ENCODE results near the gene CD27. TPM values are rescaled to one million over a fixed set of nuclear protein-coding genes. Genes with fewer than 3 reads are reported as not detected.
A peak's percentile ranks its signal among the peaks of the same experiment; 100 is the strongest.

Gene CD27
- total RNA-seq, 2 experiments from 2014 or later, result 36.5 to 39.3 TPM

GRCh38 chr12:6435961-6436715, 8.6 kb upstream of the CD27 start:
- H3K27me3 Mint-ChIP-seq, result no peaks in the 10 kb centered on the region
- peaks cover 3% of the 10 kb centered on the region for H3K36me3 Mint-ChIP-seq
- POLR2A ChIA-PET, result interaction anchor here (2.1 kb wide), 1 partner anchor 16 kb away, joined by 13 read pairs; the partner anchor contains the start of gene TAPBPL
- intact Hi-C loops (cut with micrococcal nuclease), result no loop called here
- CTCF ChIA-PET, result interaction anchor here (0.6 to 1.5 kb wide), 4 partner anchors 9 to 608 kb away, joined by 3 to 4 read pairs (median 3); no protein-coding TSS in a partner anchor
- H3K9me3 Mint-ChIP-seq, result no peaks in the 10 kb centered on the region
- no peak overlapping the region for H3K27ac Mint-ChIP-seq
- H3K4me3 Mint-ChIP-seq, result no peak overlapping the region
- H3K4me1 Mint-ChIP-seq (ENCODE audit: low read depth), result peaks cover 46% of the 10 kb centered on the region
- DNase-seq, result peak; percentile 22

- Mint-ChIP-seq H3K4me3 (no peak overlapping the region), H3K4me1 (ENCODE audit: low read depth) (peaks cover 49% of the 10 kb centered on the region), H3K36me3 (peaks cover 7% of the 10 kb centered on the region), H3K9me3 (no peaks in the 10 kb centered on the region), H3K27me3 (no peaks in the 10 kb centered on the region), H3K27ac (no peak overlapping the region)
- peak; percentile 6 for DNase-seq
- ChIA-PET POLR2A (no interaction called here), CTCF (no interaction called here)
- intact Hi-C loops (cut with micrococcal nuclease), result no loop called here
These were observed 7.2 kb upstream of the CD27 start for GRCh38 chr12:6437586-6437985.

GRCh38 chr12:6438345-6438744, 6.4 kb upstream of the CD27 start:
- Mint-ChIP-seq H3K4me1 (ENCODE audit: low read depth) (peaks cover 51% of the 10 kb centered on the region), H3K9me3 (no peaks in the 10 kb centered on the region), H3K4me3 (no peak overlapping the region), H3K27ac (peak overlapping the region; percentile 36), H3K27me3 (no peaks in the 10 kb centered on the region), H3K36me3 (peaks cover 8% of the 10 kb centered on the region)
- DNase-seq, result peak; percentile 8
- intact Hi-C loops (cut with micrococcal nuclease), result no loop called here
- POLR2A ChIA-PET, result interaction anchor here (2.1 to 3.6 kb wide), 2 partner anchors 23 to 32 kb away, joined by 8 to 14 read pairs; partner anchors contain the start of gene VAMP1
- CTCF ChIA-PET, result interaction anchor here (2.7 kb wide), 1 partner anchor 27 kb away, joined by 16 read pairs; no protein-coding TSS in a partner anchor

- no peak for DNase-seq
- Mint-ChIP-seq H3K4me3 (no peak overlapping the region), H3K9me3 (no peaks in the 10 kb centered on the region), H3K27me3 (no peaks in the 10 kb centered on the region), H3K4me1 (ENCODE audit: low read depth) (peaks cover 55% of the 10 kb centered on the region), H3K36me3 (peaks cover 17% of the 10 kb centered on the region), H3K27ac (no peak overlapping the region)
- intact Hi-C loops (cut with micrococcal nuclease), result loop anchor here (5.0 kb wide), 1 partner anchor 167 kb away; the partner anchor contains the start of gene CHD4
- ChIA-PET POLR2A (interaction anchor here (1.7 to 3.6 kb wide), 3 partner anchors 11 to 30 kb away, joined by 5 to 14 read pairs (median 8); partner anchors contain the start of genes TAPBPL and VAMP1), CTCF (interaction anchor here (1.4 to 2.7 kb wide), 2 partner anchors 16 to 25 kb away, joined by 6 to 16 read pairs; no protein-coding TSS in a partner anchor)
These were observed 4.4 kb upstream of the CD27 start for GRCh38 chr12:6440391-6440790.

GRCh38 chr12:6442836-6443235, 1.9 kb upstream of the CD27 start:
- H3K36me3 Mint-ChIP-seq, result peaks cover 37% of the 10 kb centered on the region
- ChIA-PET CTCF (interaction anchor here (0.7 to 5.4 kb wide), 9 partner anchors 15 to 96 kb away, joined by 3 to 45 read pairs (median 4); partner anchors contain the start of gene MRPL51), POLR2A (interaction anchor here (1.3 to 6.8 kb wide), 6 partner anchors 9 to 95 kb away, joined by 3 to 96 read pairs (median 24); partner anchors contain the start of genes TAPBPL and VAMP1)
- peaks cover 66% of the 10 kb centered on the region for H3K4me1 Mint-ChIP-seq (ENCODE audit: low read depth)
- no peaks in the 10 kb centered on the region for H3K27me3 Mint-ChIP-seq
- no peak overlapping the region for H3K4me3 Mint-ChIP-seq
- peak overlapping the region; percentile 98 for H3K27ac Mint-ChIP-seq
- H3K9me3 Mint-ChIP-seq, result no peaks in the 10 kb centered on the region
- no peak for DNase-seq
- intact Hi-C loops (cut with micrococcal nuclease), result loop anchor here (1.0 to 5.0 kb wide), 4 partner anchors 9 to 164 kb away; partner anchors contain the start of genes CHD4 and TAPBPL

- intact Hi-C loops (cut with micrococcal nuclease), result loop anchor here (1.0 to 5.0 kb wide), 4 partner anchors 9 to 164 kb away; partner anchors contain the start of genes CHD4 and TAPBPL
- Mint-ChIP-seq H3K4me1 (ENCODE audit: low read depth) (peaks cover 69% of the 10 kb centered on the region), H3K27ac (peak overlapping the region; percentile 98), H3K9me3 (no peaks in the 10 kb centered on the region), H3K36me3 (peaks cover 42% of the 10 kb centered on the region), H3K27me3 (no peaks in the 10 kb centered on the region), H3K4me3 (peak overlapping the region; percentile 91)
- ChIA-PET CTCF (interaction anchor here (0.7 to 5.4 kb wide), 11 partner anchors 13 to 366 kb away, joined by 3 to 45 read pairs (median 3); partner anchors contain the start of gene MRPL51), POLR2A (interaction anchor here (1.0 to 6.8 kb wide), 10 partner anchors 9 to 94 kb away, joined by 3 to 96 read pairs (median 12); partner anchors contain the start of genes MRPL51, TAPBPL and VAMP1)
- DNase-seq, result peak; percentile 75
These were observed 1.3 kb upstream of the CD27 start for GRCh38 chr12:6443361-6443983.

GRCh38 chr12:6444031-6444430, 724 bp upstream of the CD27 start:
- POLR2A ChIA-PET, result interaction anchor here (1.0 to 6.8 kb wide), 10 partner anchors 8 to 94 kb away, joined by 3 to 96 read pairs (median 12); partner anchors contain the start of genes MRPL51, TAPBPL and VAMP1
- CTCF ChIA-PET, result interaction anchor here (0.7 to 5.4 kb wide), 9 partner anchors 13 to 365 kb away, joined by 3 to 45 read pairs (median 3); no protein-coding TSS in a partner anchor
- Mint-ChIP-seq H3K27me3 (no peaks in the 10 kb centered on the region), H3K27ac (peak overlapping the region; percentile 98), H3K4me3 (peak overlapping the region; percentile 91), H3K9me3 (no peaks in the 10 kb centered on the region), H3K36me3 (peaks cover 42% of the 10 kb centered on the region), H3K4me1 (ENCODE audit: low read depth) (peaks cover 65% of the 10 kb centered on the region)
- intact Hi-C loops (cut with micrococcal nuclease), result loop anchor here (5.0 kb wide), 1 partner anchor 163 kb away; the partner anchor contains the start of gene CHD4
- peak; percentile 28 for DNase-seq

GRCh38 chr12:6450091-6450868, 5.5 kb downstream of the CD27 start:
- POLR2A ChIA-PET, result interaction anchor here (0.9 to 4.7 kb wide), 8 partner anchors 7 to 84 kb away, joined by 3 to 93 read pairs (median 14); partner anchors contain the start of genes GAPDH and VAMP1
- CTCF ChIA-PET, result interaction anchor here (2.6 to 5.9 kb wide), 3 partner anchors 15 to 25 kb away, joined by 12 to 50 read pairs (median 21); partner anchors contain the start of gene VAMP1
- Mint-ChIP-seq H3K9me3 (no peaks in the 10 kb centered on the region), H3K4me1 (ENCODE audit: low read depth) (peaks cover 68% of the 10 kb centered on the region), H3K27ac (peak overlapping the region; percentile 100), H3K27me3 (no peaks in the 10 kb centered on the region), H3K4me3 (peak overlapping the region; percentile 99), H3K36me3 (peaks cover 77% of the 10 kb centered on the region)
- intact Hi-C loops (cut with micrococcal nuclease), result loop anchor here (10.0 kb wide), 1 partner anchor 335 kb away; the partner anchor contains the start of gene CD4
- peak; percentile 10 for DNase-seq

- DNase-seq, result peak; percentile 62
- peaks cover 65% of the 10 kb centered on the region for H3K4me1 Mint-ChIP-seq (ENCODE audit: low read depth)
- intact Hi-C loops (cut with micrococcal nuclease), result loop anchor here (1.0 to 10.0 kb wide), 2 partner anchors 17 to 334 kb away; partner anchors contain the start of gene CD4
- H3K27ac Mint-ChIP-seq, result peak overlapping the region; percentile 100
- peak overlapping the region; percentile 99 for H3K4me3 Mint-ChIP-seq
- H3K9me3 Mint-ChIP-seq, result no peaks in the 10 kb centered on the region
- peaks cover 74% of the 10 kb centered on the region for H3K36me3 Mint-ChIP-seq
- H3K27me3 Mint-ChIP-seq, result no peaks in the 10 kb centered on the region
- ChIA-PET POLR2A (interaction anchor here (0.7 to 4.7 kb wide), 11 partner anchors 8 to 98 kb away, joined by 3 to 93 read pairs (median 10); partner anchors contain the start of genes GAPDH and VAMP1), CTCF (interaction anchor here (0.7 to 5.9 kb wide), 5 partner anchors 11 to 124 kb away, joined by 3 to 50 read pairs (median 21); partner anchors contain the start of gene VAMP1)
These were observed 6.2 kb downstream of the CD27 start for GRCh38 chr12:6450869-6451347.
